Activated CD8-positive, alpha-beta memory T cell treated with anti-CD3 and anti-CD28 coated beads for 1 hour (primary cell): ENCODE results near the gene BORCS8.
"Not testable (repeated sequence)": the region's sequence is repeated elsewhere in the genome, so short reads cannot be mapped to it uniquely, and the experiment has no call there.

Experiments
- DNase-seq, 2 donors: peaks; one replicate each; pipeline ENCODE4 v3.0.0-alpha.2; 2020; ENCODE audit warnings: low read depth in 1 of 2; ENCODE audit errors: extremely low read depth in 1 of 2

BORCS8 gene

GRCh38 chr19:19152668-19153384 is 39.1 kb downstream of the BORCS8 start:
- DNase-seq = no peak

GRCh38 chr19:19151418-19151817 is 40.5 kb downstream of the BORCS8 start:
- no peak for DNase-seq

GRCh38 chr19:19149435-19149834 is 42.5 kb downstream of the BORCS8 start:
- DNase-seq = no peak

GRCh38 chr19:19148504-19148903 is 43.4 kb downstream of the BORCS8 start:
- not testable (repeated sequence) for DNase-seq

- no peak for DNase-seq
Observed at GRCh38 chr19:19147344-19147743, 44.6 kb downstream of the BORCS8 start.

- DNase-seq = no peak
Observed at GRCh38 chr19:19146865-19147264, 45.1 kb downstream of the BORCS8 start.

- peak; percentile 48 to 73 for DNase-seq
Observed at GRCh38 chr19:19145684-19146608, 46.0 kb downstream of the BORCS8 start.

- no peak for DNase-seq
Observed at GRCh38 chr19:19145281-19145680, 46.7 kb downstream of the BORCS8 start.

GRCh38 chr19:19142347-19142746 is 49.6 kb downstream of the BORCS8 start:
- DNase-seq = no peak

- DNase-seq = no peak
Observed at GRCh38 chr19:19140476-19140875, 51.5 kb downstream of the BORCS8 start.

GRCh38 chr19:19139876-19140229 is 52.1 kb downstream of the BORCS8 start:
- DNase-seq = no peak

GRCh38 chr19:19138109-19138981 is 53.6 kb downstream of the BORCS8 start, which contains the start of gene TMEM161A:
TMEM161A (minus strand) TSS chr19:19138478; CDS start chr19:19138428, 50 bp downstream.
- DNase-seq = peak; percentile 87 to 94

- no peak for DNase-seq
Observed at GRCh38 chr19:19137556-19138108, 54.3 kb downstream of the BORCS8 start.

- not testable (repeated sequence) for DNase-seq
Observed at GRCh38 chr19:19135713-19136112, 56.2 kb downstream of the BORCS8 start.

- DNase-seq = no peak
Observed at GRCh38 chr19:19134687-19135158, 57.2 kb downstream of the BORCS8 start.

- no peak for DNase-seq
Observed at GRCh38 chr19:19133985-19134384, 58.0 kb downstream of the BORCS8 start.

- DNase-seq = no peak
Observed at GRCh38 chr19:19132912-19133311, 59.0 kb downstream of the BORCS8 start.

GRCh38 chr19:19131989-19132388 is 60.0 kb downstream of the BORCS8 start:
- no peak for DNase-seq
